HEK293 (cell line): ENCODE results near the gene ITSN1.

ENCODE experiments used
- CTCF ChIA-PET: fragments of 350-600 bp; formaldehyde crosslinking; extraction: SDS; loops from one replicate; lab custom pipeline; 2021; ENCODE audit warnings: antibody characterized with exemption; lab: Yijun Ruan, JAX
- POLR2A ChIA-PET: fragments of 300-600 bp; formaldehyde crosslinking; extraction: SDS; loops from one replicate; lab custom pipeline; 2020; ENCODE audit warnings: antibody characterized with exemption, inconsistent platforms; lab: Yijun Ruan, JAX
- H3K27ac ChIP-seq: fragments of 200-500 bp; sonication (Bioruptor generic); 2 replicates; pipeline ENCODE4 v1.5.1; 2014; ENCODE audit warnings: low read depth, low read length, control low read depth, inconsistent platforms; ENCODE audit errors: extremely low read depth
- H3K36me3 ChIP-seq, 2 experiments: fragments of 200-500 bp in 1 of 2; sonication (Bioruptor generic) in 1 of 2; 1 replicate in 1 of 2; 2 replicates in 1 of 2; pipeline ENCODE4 v1.5.1; 2014 to 2017; ENCODE audit warnings: inconsistent platforms in 2 of 2, low read length in 2 of 2; ENCODE audit not compliant: control insufficient read depth in 2 of 2, insufficient read depth in 1 of 2
- H3K4me1 ChIP-seq: fragments of 200-500 bp; sonication (Bioruptor generic); 2 replicates; pipeline ENCODE4 v1.5.1; 2014; ENCODE audit warnings: mild to moderate bottlenecking, low read length, inconsistent platforms; ENCODE audit not compliant: control insufficient read depth, insufficient read depth
- H3K4me3 ChIP-seq: 2 replicates; pipeline ENCODE4 v1.5.1; 2011; ENCODE audit warnings: low read depth, mild to moderate bottlenecking, control low read depth, low read length, moderate library complexity
- H3K9me3 ChIP-seq: fragments of 200-500 bp; sonication (Bioruptor generic); 2 replicates; pipeline ENCODE4 v1.5.1; 2014; ENCODE audit warnings: low read depth, low read length, inconsistent platforms; ENCODE audit not compliant: control insufficient read depth, insufficient read depth
- HOXD13 ChIP-seq: sonication (generic); formaldehyde crosslinking; IDR thresholded peaks from 2 replicates; pipeline ENCODE4 v1.8.0; 2022; ENCODE audit warnings: missing genetic modification reagents, borderline replicate concordance
- KLF7 ChIP-seq: fragments of 450-650 bp; formaldehyde crosslinking; IDR thresholded peaks from 2 replicates; pipeline ENCODE4 v1.5.1; 2016; ENCODE audit warnings: missing biosample characterization, missing genetic modification characterization, borderline replicate concordance
- MEIS1 ChIP-seq: sonication (generic); formaldehyde crosslinking; IDR thresholded peaks from 2 replicates; pipeline ENCODE4 v1.8.1; 2022; ENCODE audit warnings: missing genetic modification reagents, mild to moderate bottlenecking, borderline replicate concordance
- MZF1 ChIP-seq: fragments of 450-650 bp; formaldehyde crosslinking; IDR thresholded peaks from 2 replicates; pipeline ENCODE4 v1.5.1; 2017; ENCODE audit warnings: missing biosample characterization, missing genetic modification characterization, borderline replicate concordance
- OSR2 ChIP-seq: fragments of 450-650 bp; formaldehyde crosslinking; IDR thresholded peaks from 2 replicates; pipeline ENCODE4 v1.5.1; 2016; ENCODE audit warnings: missing biosample characterization, missing genetic modification characterization
- SETDB1 ChIP-seq: IDR thresholded peaks from one replicate; pipeline ENCODE4 v1.6.1; 2017; ENCODE audit warnings: mild to moderate bottlenecking, low read length, moderate library complexity, mixed read lengths; ENCODE audit not compliant: insufficient read length
- ZBTB1 ChIP-seq: fragments of 450-650 bp; formaldehyde crosslinking; IDR thresholded peaks from 2 replicates; pipeline ENCODE4 v1.5.1; 2016; ENCODE audit warnings: missing biosample characterization, missing genetic modification characterization
- ZNF112 ChIP-seq: fragments of 450-650 bp; formaldehyde crosslinking; IDR thresholded peaks from 2 replicates; pipeline ENCODE4 v1.5.0; 2017; ENCODE audit warnings: missing biosample characterization, missing genetic modification characterization
- ZNF16 ChIP-seq: fragments of 450-650 bp; formaldehyde crosslinking; IDR thresholded peaks from 2 replicates; pipeline ENCODE4 v1.5.1; 2016; ENCODE audit warnings: low read depth, missing biosample characterization, missing genetic modification characterization
- ZNF473 ChIP-seq: fragments of 450-650 bp; formaldehyde crosslinking; IDR thresholded peaks from 2 replicates; pipeline ENCODE4 v1.5.1; 2017; ENCODE audit warnings: missing biosample characterization, missing genetic modification characterization
- ZNF501 ChIP-seq: fragments of 450-650 bp; formaldehyde crosslinking; IDR thresholded peaks from 2 replicates; pipeline ENCODE4 v1.5.1; 2016; ENCODE audit warnings: missing biosample characterization, missing genetic modification characterization
- ZNF610 ChIP-seq: fragments of 450-650 bp; formaldehyde crosslinking; IDR thresholded peaks from 2 replicates; pipeline ENCODE4 v1.5.1; 2016; ENCODE audit warnings: missing biosample characterization, missing genetic modification characterization, borderline replicate concordance
- ZNF654 ChIP-seq: fragments of 450-650 bp; formaldehyde crosslinking; IDR thresholded peaks from 2 replicates; pipeline ENCODE4 v1.5.1; 2016; ENCODE audit warnings: low read depth, missing biosample characterization, missing genetic modification characterization
- ZNF837 ChIP-seq: fragments of 450-650 bp; formaldehyde crosslinking; IDR thresholded peaks from 2 replicates; pipeline ENCODE4 v1.5.1; 2016; ENCODE audit warnings: missing biosample characterization, missing genetic modification characterization
- ZSCAN30 ChIP-seq: fragments of 450-650 bp; IDR thresholded peaks from 2 replicates; pipeline ENCODE4 v1.5.1; 2018; ENCODE audit warnings: missing biosample characterization, mild to moderate bottlenecking, missing genetic modification characterization, moderate library complexity
- TF ChIP-seq, protein P1 (sequence below): fragments of 450-650 bp; formaldehyde crosslinking; IDR thresholded peaks from 2 replicates; pipeline ENCODE4 v1.5.1; 2016; ENCODE audit warnings: missing biosample characterization, missing genetic modification characterization
- TF ChIP-seq, protein P2 (sequence below): fragments of 450-650 bp; formaldehyde crosslinking; IDR thresholded peaks from 2 replicates; pipeline ENCODE4 v1.5.1; 2016; ENCODE audit warnings: missing biosample characterization, missing genetic modification characterization
- TF ChIP-seq, protein P3 (sequence below): fragments of 450-650 bp; formaldehyde crosslinking; IDR thresholded peaks from 2 replicates; pipeline ENCODE4 v1.5.1; 2017; ENCODE audit warnings: missing biosample characterization, missing genetic modification characterization

Gene ITSN1

DNA sequence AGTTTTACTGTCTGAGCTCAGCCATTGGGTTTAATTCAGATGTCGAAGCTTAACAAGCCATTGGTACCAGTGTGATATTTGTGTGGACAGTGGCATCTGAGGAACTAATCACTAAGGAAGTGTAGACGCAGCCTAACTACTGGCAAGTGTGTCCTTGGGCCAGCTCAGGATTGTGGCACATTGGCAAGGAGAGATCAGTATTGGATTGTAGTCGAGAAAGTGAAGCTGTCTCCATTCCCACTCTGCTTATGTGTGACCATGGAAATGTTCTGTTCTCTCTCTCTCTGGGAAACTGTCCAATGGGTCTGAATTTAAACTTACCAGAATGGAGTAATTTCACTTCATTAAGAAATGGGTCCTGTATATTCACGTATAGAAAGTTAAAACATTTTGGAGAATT is 112.2 kb downstream of the ITSN1 start (continued):
- TF ChIP-seq, protein P1, sequence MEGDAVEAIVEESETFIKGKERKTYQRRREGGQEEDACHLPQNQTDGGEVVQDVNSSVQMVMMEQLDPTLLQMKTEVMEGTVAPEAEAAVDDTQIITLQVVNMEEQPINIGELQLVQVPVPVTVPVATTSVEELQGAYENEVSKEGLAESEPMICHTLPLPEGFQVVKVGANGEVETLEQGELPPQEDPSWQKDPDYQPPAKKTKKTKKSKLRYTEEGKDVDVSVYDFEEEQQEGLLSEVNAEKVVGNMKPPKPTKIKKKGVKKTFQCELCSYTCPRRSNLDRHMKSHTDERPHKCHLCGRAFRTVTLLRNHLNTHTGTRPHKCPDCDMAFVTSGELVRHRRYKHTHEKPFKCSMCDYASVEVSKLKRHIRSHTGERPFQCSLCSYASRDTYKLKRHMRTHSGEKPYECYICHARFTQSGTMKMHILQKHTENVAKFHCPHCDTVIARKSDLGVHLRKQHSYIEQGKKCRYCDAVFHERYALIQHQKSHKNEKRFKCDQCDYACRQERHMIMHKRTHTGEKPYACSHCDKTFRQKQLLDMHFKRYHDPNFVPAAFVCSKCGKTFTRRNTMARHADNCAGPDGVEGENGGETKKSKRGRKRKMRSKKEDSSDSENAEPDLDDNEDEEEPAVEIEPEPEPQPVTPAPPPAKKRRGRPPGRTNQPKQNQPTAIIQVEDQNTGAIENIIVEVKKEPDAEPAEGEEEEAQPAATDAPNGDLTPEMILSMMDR (tag by site-specific recombination), result no peak
- TF ChIP-seq ZNF16 (no peak), KLF7 (tag by site-specific recombination) (no peak), MEIS1 (no peak), ZNF473 (tag by site-specific recombination) (no peak), ZNF837 (tag by site-specific recombination) (no peak), ZNF610 (tag by site-specific recombination) (no peak), MZF1 (tag by site-specific recombination) (no peak), ZSCAN30 (tag by site-specific recombination) (no peak), SETDB1 (no peak), ZNF501 (tag by site-specific recombination) (no peak), ZNF654 (tag by site-specific recombination) (no peak), ZBTB1 (tag by site-specific recombination) (no peak), ZNF112 (tag by site-specific recombination) (no peak)
- TF ChIP-seq, protein P2, sequence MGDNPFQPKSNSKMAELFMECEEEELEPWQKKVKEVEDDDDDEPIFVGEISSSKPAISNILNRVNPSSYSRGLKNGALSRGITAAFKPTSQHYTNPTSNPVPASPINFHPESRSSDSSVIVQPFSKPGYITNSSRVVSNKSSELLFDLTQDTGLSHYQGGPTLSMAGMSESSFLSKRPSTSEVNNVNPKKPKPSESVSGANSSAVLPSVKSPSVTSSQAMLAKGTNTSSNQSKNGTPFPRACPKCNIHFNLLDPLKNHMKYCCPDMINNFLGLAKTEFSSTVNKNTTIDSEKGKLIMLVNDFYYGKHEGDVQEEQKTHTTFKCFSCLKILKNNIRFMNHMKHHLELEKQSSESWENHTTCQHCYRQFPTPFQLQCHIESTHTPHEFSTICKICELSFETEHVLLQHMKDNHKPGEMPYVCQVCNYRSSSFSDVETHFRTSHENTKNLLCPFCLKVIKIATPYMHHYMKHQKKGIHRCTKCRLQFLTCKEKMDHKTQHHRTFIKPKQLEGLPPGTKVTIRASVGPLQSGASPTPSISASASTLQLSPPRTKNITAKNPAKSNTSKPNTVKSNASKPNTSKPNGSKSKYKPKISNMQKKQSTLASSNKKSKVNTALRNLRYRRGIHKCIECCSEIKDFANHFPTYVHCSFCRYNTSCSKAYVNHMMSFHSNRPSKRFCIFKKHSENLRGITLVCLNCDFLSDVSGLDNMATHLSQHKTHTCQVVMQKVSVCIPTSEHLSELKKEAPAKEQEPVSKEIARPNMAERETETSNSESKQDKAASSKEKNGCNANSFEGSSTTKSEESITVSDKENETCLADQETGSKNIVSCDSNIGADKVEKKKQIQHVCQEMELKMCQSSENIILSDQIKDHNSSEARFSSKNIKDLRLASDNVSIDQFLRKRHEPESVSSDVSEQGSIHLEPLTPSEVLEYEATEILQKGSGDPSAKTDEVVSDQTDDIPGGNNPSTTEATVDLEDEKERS (tag by site-specific recombination), result no peak

DNA sequence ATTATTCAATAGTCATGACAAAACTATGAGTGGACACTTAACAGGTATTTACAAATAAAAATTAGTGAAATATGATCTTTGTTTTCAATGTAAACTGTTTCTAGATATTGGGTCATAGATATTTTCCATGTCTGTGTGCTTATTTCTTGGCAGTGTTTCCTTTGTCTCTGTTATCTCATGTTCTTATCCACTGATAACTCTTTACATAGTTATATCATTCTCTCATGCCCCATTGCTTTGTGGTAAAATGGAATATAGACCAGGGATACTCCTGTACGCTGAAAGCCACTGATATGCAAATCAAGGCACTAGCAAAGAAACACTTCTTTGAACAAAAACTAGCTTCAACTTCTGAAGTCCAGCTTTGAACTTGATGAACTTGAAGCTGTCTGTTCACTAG is 113.1 kb downstream of the ITSN1 start:
- no peaks in the 10 kb centered on the region for H3K9me3 ChIP-seq
- ChIA-PET POLR2A (no interaction called here), CTCF (no interaction called here)

More for the DNA sequence above, 113.1 kb downstream of the ITSN1 start:
- Histone ChIP-seq H3K4me1 (no peaks in the 10 kb centered on the region), H3K36me3 (peaks cover 0 to 3% of the 10 kb centered on the region in 2 experiments), H3K4me3 (no peak overlapping the region), H3K27ac (no peak overlapping the region)
- TF ChIP-seq HOXD13 (CRISPR knock-in tag) (no peak), OSR2 (tag by site-specific recombination) (peak; percentile 24; the same call in 1 of the 2 replicates)
- TF ChIP-seq, protein P3, sequence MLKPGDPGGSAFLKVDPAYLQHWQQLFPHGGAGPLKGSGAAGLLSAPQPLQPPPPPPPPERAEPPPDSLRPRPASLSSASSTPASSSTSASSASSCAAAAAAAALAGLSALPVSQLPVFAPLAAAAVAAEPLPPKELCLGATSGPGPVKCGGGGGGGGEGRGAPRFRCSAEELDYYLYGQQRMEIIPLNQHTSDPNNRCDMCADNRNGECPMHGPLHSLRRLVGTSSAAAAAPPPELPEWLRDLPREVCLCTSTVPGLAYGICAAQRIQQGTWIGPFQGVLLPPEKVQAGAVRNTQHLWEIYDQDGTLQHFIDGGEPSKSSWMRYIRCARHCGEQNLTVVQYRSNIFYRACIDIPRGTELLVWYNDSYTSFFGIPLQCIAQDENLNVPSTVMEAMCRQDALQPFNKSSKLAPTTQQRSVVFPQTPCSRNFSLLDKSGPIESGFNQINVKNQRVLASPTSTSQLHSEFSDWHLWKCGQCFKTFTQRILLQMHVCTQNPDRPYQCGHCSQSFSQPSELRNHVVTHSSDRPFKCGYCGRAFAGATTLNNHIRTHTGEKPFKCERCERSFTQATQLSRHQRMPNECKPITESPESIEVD (tag by site-specific recombination), result 0 out of 2 replicates have a peak, but pooled peaks have one; percentile 29
